ENCODE measurements around the gene C10orf95. TPM values are rescaled to one million over a fixed set of nuclear protein-coding genes. Genes with fewer than 3 reads are reported as not detected.

C10orf95 gene
- total and polyA plus RNA-seq, 7 donors: 0.36 to 2.4 (median 0.99) TPM; not detected in 3

GRCh38 chr10:102400598-102401341 is 50.6 kb downstream of the C10orf95 start:
- 93 to 95% methylated on average over 22 of the region's 22 CpGs for WGBS, 2 donors
- TF ChIP-seq, protein P1, sequence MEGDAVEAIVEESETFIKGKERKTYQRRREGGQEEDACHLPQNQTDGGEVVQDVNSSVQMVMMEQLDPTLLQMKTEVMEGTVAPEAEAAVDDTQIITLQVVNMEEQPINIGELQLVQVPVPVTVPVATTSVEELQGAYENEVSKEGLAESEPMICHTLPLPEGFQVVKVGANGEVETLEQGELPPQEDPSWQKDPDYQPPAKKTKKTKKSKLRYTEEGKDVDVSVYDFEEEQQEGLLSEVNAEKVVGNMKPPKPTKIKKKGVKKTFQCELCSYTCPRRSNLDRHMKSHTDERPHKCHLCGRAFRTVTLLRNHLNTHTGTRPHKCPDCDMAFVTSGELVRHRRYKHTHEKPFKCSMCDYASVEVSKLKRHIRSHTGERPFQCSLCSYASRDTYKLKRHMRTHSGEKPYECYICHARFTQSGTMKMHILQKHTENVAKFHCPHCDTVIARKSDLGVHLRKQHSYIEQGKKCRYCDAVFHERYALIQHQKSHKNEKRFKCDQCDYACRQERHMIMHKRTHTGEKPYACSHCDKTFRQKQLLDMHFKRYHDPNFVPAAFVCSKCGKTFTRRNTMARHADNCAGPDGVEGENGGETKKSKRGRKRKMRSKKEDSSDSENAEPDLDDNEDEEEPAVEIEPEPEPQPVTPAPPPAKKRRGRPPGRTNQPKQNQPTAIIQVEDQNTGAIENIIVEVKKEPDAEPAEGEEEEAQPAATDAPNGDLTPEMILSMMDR (IDR thresholded peaks at IDR 0.05): no peak
- peak in 1 of 4 donors; percentile 17 for TF ChIP-seq POLR2AphosphoS5 (IDR thresholded peaks at IDR 0.05)
- peak; percentile 64 for DNase-seq
- Histone ChIP-seq H3K27ac (peak overlapping the region; percentile 95 to 99 (median 98)), H3K4me1 (peaks cover 0 to 98% (median 92%) of the 10 kb centered on the region in 4 donors), H3K4me3 (no peak overlapping the region), H3K9me3 (no peaks in the 10 kb centered on the region), H3K27me3 (no peaks in the 10 kb centered on the region), H3K36me3 (peaks cover 34 to 64% (median 45%) of the 10 kb centered on the region in 4 donors)
- intact Hi-C loops (cut with DNase I): no loop called here

DNA sequence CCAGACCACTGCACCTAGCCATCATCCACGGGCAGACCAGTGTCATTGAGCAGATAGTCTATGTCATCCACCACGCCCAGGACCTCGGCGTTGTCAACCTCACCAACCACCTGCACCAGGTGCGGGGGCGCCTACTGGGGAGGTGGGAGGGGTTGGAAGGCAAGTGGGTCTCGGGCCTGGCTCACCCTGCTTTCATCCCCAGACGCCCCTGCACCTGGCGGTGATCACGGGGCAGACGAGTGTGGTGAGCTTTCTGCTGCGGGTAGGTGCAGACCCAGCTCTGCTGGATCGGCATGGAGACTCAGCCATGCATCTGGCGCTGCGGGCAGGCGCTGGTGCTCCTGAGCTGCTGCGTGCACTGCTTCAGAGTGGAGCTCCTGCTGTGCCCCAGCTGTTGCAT is 51.3 kb downstream of the C10orf95 start:
- peaks cover 0 to 91% (median 85%) of the 10 kb centered on the region in 4 donors for H3K4me1 ChIP-seq
- intact Hi-C loops (cut with DNase I): no loop called here
- no peak for DNase-seq
- peak overlapping the region in 2 of 4 donors; percentile 56 to 59 for H3K4me3 ChIP-seq
- H3K36me3 ChIP-seq: peaks cover 34 to 64% (median 45%) of the 10 kb centered on the region in 4 donors
- peak overlapping the region; percentile 95 to 99 (median 98) for H3K27ac ChIP-seq
- H3K9me3 ChIP-seq: no peaks in the 10 kb centered on the region
- WGBS, 2 donors: 82 to 85% methylated on average over 17 of the region's 17 CpGs
- no peak for TF ChIP-seq EP300 (IDR thresholded peaks at IDR 0.05)
- TF ChIP-seq POLR2AphosphoS5 (IDR thresholded peaks at IDR 0.05): peak in 1 of 4 donors; percentile 2
- no peaks in the 10 kb centered on the region for H3K27me3 ChIP-seq

Small RNA genes lying within 50 kb of the gene (small RNA-seq; reads per million reads assigned to genes)
- 424 to 754 (median 478) reads per million in 3 donors for gene MIR146B

Other genes with a start within 250 kb of the C10orf95 start
- under 1 TPM in 1 of 4 donors, not detected in 3; 0.71 TPM for gene ELOVL3, start 225.2 kb downstream of the C10orf95 start, total RNA-seq
- under 1 TPM in 1 of 3 donors, not detected in 2; 0.45 TPM for gene ELOVL3, start 225.2 kb downstream of the C10orf95 start, polyA plus RNA-seq
- not detected for gene PITX3, start 210.0 kb downstream of the C10orf95 start, total RNA-seq
- not detected for gene PITX3, start 210.0 kb downstream of the C10orf95 start, polyA plus RNA-seq
- 10 to 100 TPM; 18.1 to 38.2 (median 21.4) TPM for gene GBF1, start 206.0 kb downstream of the C10orf95 start, total RNA-seq
- 10 to 100 TPM in 2 of 3 donors, 1 to 10 TPM in 1; 8.4 to 28.7 (median 14.8) TPM for gene GBF1, start 206.0 kb downstream of the C10orf95 start, polyA plus RNA-seq
- 10 to 100 TPM; 29.6 to 41.1 (median 36.0) TPM for gene NFKB2, start 55.8 kb downstream of the C10orf95 start, total RNA-seq
- 10 to 100 TPM in 2 of 3 donors, 1 to 10 TPM in 1; 5.4 to 41.5 (median 11.1) TPM for gene NFKB2, start 55.8 kb downstream of the C10orf95 start, polyA plus RNA-seq
- gene PSD, start 32.8 kb downstream of the C10orf95 start, total RNA-seq: 100 to 1,000 TPM; 343 to 449 (median 417) TPM
- gene PSD, start 32.8 kb downstream of the C10orf95 start, polyA plus RNA-seq: 10 to 100 TPM in 1 of 3 donors, 1 to 10 TPM in 1, under 1 TPM in 1; 0.69 to 23.3 (median 6.0) TPM
- gene FBXL15, start 30.7 kb downstream of the C10orf95 start, total RNA-seq: 10 to 100 TPM; 19.7 to 51.3 (median 34.2) TPM
- 10 to 100 TPM; 19.0 to 36.7 (median 21.0) TPM for gene FBXL15, start 30.7 kb downstream of the C10orf95 start, polyA plus RNA-seq
- 10 to 100 TPM; 65.2 to 93.5 (median 82.4) TPM for gene CUEDC2, start 19.0 kb downstream of the C10orf95 start, total RNA-seq
- gene CUEDC2, start 19.0 kb downstream of the C10orf95 start, polyA plus RNA-seq: 10 to 100 TPM; 30.0 to 47.7 (median 33.3) TPM
- gene ACTR1A, start 51.2 kb upstream of the C10orf95 start, total RNA-seq: 100 to 1,000 TPM; 124 to 146 (median 137) TPM
- 10 to 100 TPM; 48.6 to 75.0 (median 69.4) TPM for gene ACTR1A, start 51.2 kb upstream of the C10orf95 start, polyA plus RNA-seq
- gene SUFU, start 52.4 kb upstream of the C10orf95 start, total RNA-seq: 10 to 100 TPM in 1 of 4 donors, 1 to 10 TPM in 3; 5.0 to 10.5 (median 6.7) TPM
- 1 to 10 TPM; 1.2 to 6.6 (median 3.2) TPM for gene SUFU, start 52.4 kb upstream of the C10orf95 start, polyA plus RNA-seq
- gene TRIM8, start 192.9 kb upstream of the C10orf95 start, total RNA-seq: 10 to 100 TPM; 58.9 to 88.6 (median 67.1) TPM
- gene TRIM8, start 192.9 kb upstream of the C10orf95 start, polyA plus RNA-seq: 10 to 100 TPM; 25.0 to 53.0 (median 46.8) TPM

Measured in sigmoid colon (tissue), 7 donors.